SKM-1 (cell line): ENCODE measurements around the gene DAPL1.
"Not testable (repeated sequence)": the region's sequence is repeated elsewhere in the genome, so short reads cannot be mapped to it uniquely, and the experiment has no call there.

ENCODE experiments used
- DNase-seq: peaks from one replicate; lab custom pipeline; 2025; ENCODE audit not compliant: unreplicated experiment; lab: John Stamatoyannopoulos, UW

Gene DAPL1

GRCh38 chr2:158817588-158817987, 22.5 kb downstream of the DAPL1 start:
- no peak for DNase-seq

- DNase-seq, result no peak
These were observed 23.4 kb downstream of the DAPL1 start for GRCh38 chr2:158818511-158818910.

- DNase-seq, result no peak
These were observed 27.1 kb downstream of the DAPL1 start for GRCh38 chr2:158822193-158822592.

- DNase-seq, result no peak
These were observed 28.5 kb downstream of the DAPL1 start for GRCh38 chr2:158823486-158824237.

- DNase-seq, result no peak
These were observed 29.9 kb downstream of the DAPL1 start for GRCh38 chr2:158825021-158825420.

GRCh38 chr2:158826965-158827364, 31.8 kb downstream of the DAPL1 start:
- no peak for DNase-seq

GRCh38 chr2:158828378-158829164, 33.5 kb downstream of the DAPL1 start:
- DNase-seq, result no peak

GRCh38 chr2:158829167-158829566, 34.0 kb downstream of the DAPL1 start:
- DNase-seq, result no peak

GRCh38 chr2:158830201-158830600, 35.1 kb downstream of the DAPL1 start:
- DNase-seq, result no peak

GRCh38 chr2:158835431-158835830, 40.3 kb downstream of the DAPL1 start:
- no peak for DNase-seq

- no peak for DNase-seq
These were observed 42.5 kb downstream of the DAPL1 start for GRCh38 chr2:158837645-158838044.

- no peak for DNase-seq
These were observed 46.7 kb downstream of the DAPL1 start for GRCh38 chr2:158841850-158842249.

GRCh38 chr2:158845444-158845843, 50.3 kb downstream of the DAPL1 start:
- DNase-seq, result no peak

- DNase-seq, result no peak
These were observed 50.7 kb downstream of the DAPL1 start for GRCh38 chr2:158845859-158846258.

- not testable (repeated sequence) for DNase-seq
These were observed 52.4 kb downstream of the DAPL1 start for GRCh38 chr2:158847526-158847925.

- not testable (repeated sequence) for DNase-seq
These were observed 53.2 kb downstream of the DAPL1 start for GRCh38 chr2:158848031-158848970.

GRCh38 chr2:158860179-158860578, 65.1 kb downstream of the DAPL1 start:
- DNase-seq, result not testable (repeated sequence)

GRCh38 chr2:158861626-158862025, 66.5 kb downstream of the DAPL1 start:
- not testable (repeated sequence) for DNase-seq

- not testable (repeated sequence) for DNase-seq
These were observed 70.4 kb downstream of the DAPL1 start for GRCh38 chr2:158865469-158865868.
